GM21529 (cell line): ENCODE data around the gene SLC30A9.

Experiments
- ATAC-seq: cut with Tn5 transposase; IDR thresholded peaks from one replicate; pipeline ENCODE4 v1.9.1; 2021; ENCODE audit not compliant: unreplicated experiment

The SLC30A9 gene

GRCh38 chr4:41990365-41991111, at the start of gene SLC30A9:
SLC30A9 (plus strand) TSS chr4:41990530; CDS start chr4:41990652, 122 bp downstream.
- peak; percentile 99 for ATAC-seq

- no peak for ATAC-seq
Measured at GRCh38 chr4:41940834-41941233, 49.5 kb upstream of the SLC30A9 start.

GRCh38 chr4:41943506-41943905, 46.8 kb upstream of the SLC30A9 start:
- no peak for ATAC-seq

- no peak for ATAC-seq
Measured at GRCh38 chr4:41944089-41944488, 46.2 kb upstream of the SLC30A9 start.

- ATAC-seq = no peak
Measured at GRCh38 chr4:41949531-41949930, 40.8 kb upstream of the SLC30A9 start.

GRCh38 chr4:41957634-41958033, 32.7 kb upstream of the SLC30A9 start:
- ATAC-seq = no peak

- no peak for ATAC-seq
Measured at GRCh38 chr4:41963105-41963504, 27.2 kb upstream of the SLC30A9 start.

GRCh38 chr4:41964401-41964800, 25.9 kb upstream of the SLC30A9 start:
- ATAC-seq = no peak

GRCh38 chr4:41967392-41967791, 22.9 kb upstream of the SLC30A9 start:
- no peak for ATAC-seq

GRCh38 chr4:41969671-41970070, 20.7 kb upstream of the SLC30A9 start:
- ATAC-seq = no peak

GRCh38 chr4:41975341-41975740, 15.0 kb upstream of the SLC30A9 start:
- no peak for ATAC-seq

GRCh38 chr4:41976775-41977516, 13.4 kb upstream of the SLC30A9 start:
- no peak for ATAC-seq

GRCh38 chr4:41977709-41978108, 12.6 kb upstream of the SLC30A9 start:
- ATAC-seq = no peak

GRCh38 chr4:41981456-41981855, 8.9 kb upstream of the SLC30A9 start, which contains the start of gene DCAF4L1:
DCAF4L1 (plus strand) TSS chr4:41981756; CDS start chr4:41981793, 37 bp downstream.
- no peak for ATAC-seq

- ATAC-seq = no peak
Measured at GRCh38 chr4:41982716-41983115, 7.6 kb upstream of the SLC30A9 start.

- ATAC-seq = no peak
Measured at GRCh38 chr4:41985151-41985550, 5.2 kb upstream of the SLC30A9 start.

- ATAC-seq = peak; percentile 18
Measured at GRCh38 chr4:41989994-41990364, 351 bp upstream of the SLC30A9 start.

GRCh38 chr4:41991916-41992767, 1.8 kb downstream of the SLC30A9 start:
- no peak for ATAC-seq

- no peak for ATAC-seq
Measured at GRCh38 chr4:41992967-41993857, 2.9 kb downstream of the SLC30A9 start.

GRCh38 chr4:41994461-41994985, 4.2 kb downstream of the SLC30A9 start:
- ATAC-seq = no peak
